GM21381 (cell line): ENCODE results near the gene CALHM2.
"Not testable (repeated sequence)": the region's sequence is repeated elsewhere in the genome, so short reads cannot be mapped to it uniquely, and the experiment has no call there.

Experiments
- ATAC-seq: cut with Tn5 transposase; IDR thresholded peaks from one replicate; pipeline ENCODE4 v1.9.1; 2021; ENCODE audit warnings: mild to moderate bottlenecking, moderate library complexity; ENCODE audit not compliant: unreplicated experiment

Gene CALHM2

GRCh38 chr10:103451831-103452505 is at the start of gene CALHM2:
TSS of gene CALHM2 (minus strand) at chr10:103452370. CDS start at chr10:103449941, 2,429 bp downstream.
- ATAC-seq, result peak; percentile 67

GRCh38 chr10:103501186-103501585 is 49.0 kb upstream of the CALHM2 start:
- no peak for ATAC-seq

- no peak for ATAC-seq
Measured at GRCh38 chr10:103500481-103500880, 48.3 kb upstream of the CALHM2 start.

- ATAC-seq, result no peak
Measured at GRCh38 chr10:103499881-103500280, 47.7 kb upstream of the CALHM2 start.

- no peak for ATAC-seq
Measured at GRCh38 chr10:103498936-103499638, 46.9 kb upstream of the CALHM2 start.

- no peak for ATAC-seq
Measured at GRCh38 chr10:103497161-103497915, 45.2 kb upstream of the CALHM2 start.

- no peak for ATAC-seq
Measured at GRCh38 chr10:103495321-103495720, 43.2 kb upstream of the CALHM2 start.

GRCh38 chr10:103493916-103494877 is 42.0 kb upstream of the CALHM2 start:
- no peak for ATAC-seq

- no peak for ATAC-seq
Measured at GRCh38 chr10:103493362-103493915, 41.3 kb upstream of the CALHM2 start, which contains the start of gene NEURL1. TSS of gene NEURL1 (plus strand) at chr10:103493705. CDS start at chr10:103494388, 683 bp downstream.

GRCh38 chr10:103492655-103493261 is 40.6 kb upstream of the CALHM2 start:
- no peak for ATAC-seq

- ATAC-seq, result no peak
Measured at GRCh38 chr10:103491729-103492364, 39.7 kb upstream of the CALHM2 start.

- no peak for ATAC-seq
Measured at GRCh38 chr10:103490986-103491314, 38.8 kb upstream of the CALHM2 start.

- no peak for ATAC-seq
Measured at GRCh38 chr10:103487410-103487708, 35.2 kb upstream of the CALHM2 start.

- ATAC-seq, result not testable (repeated sequence)
Measured at GRCh38 chr10:103486635-103487409, 34.7 kb upstream of the CALHM2 start.

- no peak for ATAC-seq
Measured at GRCh38 chr10:103481974-103482531, 29.9 kb upstream of the CALHM2 start.

GRCh38 chr10:103480521-103480920 is 28.4 kb upstream of the CALHM2 start:
- ATAC-seq, result no peak

GRCh38 chr10:103479135-103479534 is 27.0 kb upstream of the CALHM2 start, which contains the start of gene CALHM3:
TSS of gene CALHM3 (minus strand) at chr10:103479240. CDS start at chr10:103479032, 208 bp downstream.
- ATAC-seq, result no peak

GRCh38 chr10:103478671-103479070 is 26.5 kb upstream of the CALHM2 start:
- ATAC-seq, result no peak
